ENCODE measurements around the gene OR2V1. TPM values are rescaled to one million over a fixed set of nuclear protein-coding genes. Genes with fewer than 3 reads are reported as not detected.
"Not testable (repeated sequence)": the region's sequence is repeated elsewhere in the genome, so short reads cannot be mapped to it uniquely, and the experiment has no call there.

OR2V1 gene
- total RNA-seq, 4 donors from 2014 or later, result not detected

DNA sequence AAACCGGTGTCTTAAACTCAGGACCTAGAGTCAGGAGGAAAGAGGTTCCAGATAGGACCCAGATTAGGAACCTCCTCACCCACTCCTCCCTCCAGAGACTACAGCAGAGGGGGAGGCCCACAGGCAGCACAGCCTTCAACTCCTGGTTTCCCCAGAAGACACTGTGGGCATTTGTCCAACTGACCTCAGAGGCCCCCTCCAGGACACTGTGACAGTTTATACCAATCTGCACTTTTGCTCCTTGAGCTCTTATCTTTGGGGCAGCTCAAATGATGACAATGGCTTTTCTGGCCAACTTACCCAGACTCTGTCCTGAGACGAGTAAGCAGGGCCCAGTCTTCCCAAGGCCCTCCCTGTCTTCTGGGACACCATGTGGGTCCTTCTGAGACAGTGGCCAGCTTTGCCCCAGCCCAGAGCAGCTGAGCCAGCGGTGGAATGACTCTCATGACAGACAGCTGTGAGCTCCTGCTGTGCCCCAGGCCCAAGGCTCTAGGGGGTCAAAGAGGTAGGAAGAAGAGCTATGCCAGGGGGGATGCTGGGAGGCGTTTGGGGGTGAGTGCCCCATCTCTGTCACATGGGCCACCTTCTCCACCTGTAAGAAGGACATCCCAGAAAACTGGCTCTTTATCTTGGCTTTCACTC lies 30.7 kb upstream of the OR2V1 start:
- intact Hi-C loops (cut with DNase I), result no loop called here
- no peak for DNase-seq
- no peaks in the 10 kb centered on the region for H3K27me3 ChIP-seq
- no peak for TF ChIP-seq POLR2A (IDR thresholded peaks at IDR 0.05)
- H3K4me1 ChIP-seq, result no peaks in the 10 kb centered on the region
- WGBS, 2 donors, result 62 to 84% methylated on average over 2 to 4 of the region's 4 CpGs
- H3K36me3 ChIP-seq, result no peaks in the 10 kb centered on the region
- no peak overlapping the region for H3K4me3 ChIP-seq (replicated peaks in 1 of 3)
- no peaks in the 10 kb centered on the region for H3K9me3 ChIP-seq
- no peak overlapping the region for H3K27ac ChIP-seq

DNA sequence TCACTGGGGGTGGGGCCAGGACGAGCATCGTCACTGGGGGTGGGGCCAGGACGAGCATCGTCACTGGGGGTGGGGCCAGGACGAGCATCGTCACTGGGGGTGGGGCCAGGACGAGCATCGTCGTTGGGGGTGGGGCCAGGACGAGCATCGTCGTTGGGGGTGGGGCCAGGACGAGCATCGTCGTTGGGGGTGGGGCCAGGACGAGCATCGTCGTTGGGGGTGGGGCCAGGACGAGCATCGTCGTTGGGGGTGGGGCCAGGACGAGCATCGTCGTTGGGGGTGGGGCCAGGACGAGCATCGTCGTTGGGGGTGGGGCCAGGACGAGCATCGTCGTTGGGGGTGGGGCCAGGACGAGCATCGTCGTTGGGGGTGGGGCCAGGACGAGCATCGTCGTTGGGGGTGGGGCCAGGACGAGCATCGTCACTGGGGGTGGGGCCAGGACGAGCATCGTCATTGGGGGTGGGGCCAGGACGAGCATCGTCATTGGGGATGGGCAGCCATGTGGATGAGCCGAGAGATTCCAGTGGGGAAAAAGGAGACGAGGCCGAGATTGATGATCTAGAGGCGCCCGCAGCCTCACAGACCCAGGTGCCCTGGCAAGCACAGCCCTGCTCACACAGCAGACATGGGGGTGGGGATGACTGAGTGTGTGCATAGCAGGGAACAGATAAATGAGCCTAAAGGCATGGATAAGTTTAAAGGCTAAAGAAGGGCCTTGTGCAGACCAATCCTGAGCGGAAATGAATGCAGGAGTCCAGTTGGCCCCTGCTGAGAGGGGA lies 30.0 kb upstream of the OR2V1 start:
- intact Hi-C loops (cut with DNase I); H3K27ac ChIP-seq; H3K4me3 ChIP-seq (replicated peaks in 1 of 3); H3K4me1 ChIP-seq; H3K36me3 ChIP-seq; H3K27me3 ChIP-seq; DNase-seq; H3K9me3 ChIP-seq: not testable (repeated sequence)
- 27 to 30% methylated on average over 15 of the region's 48 CpGs for WGBS, 2 donors

DNA sequence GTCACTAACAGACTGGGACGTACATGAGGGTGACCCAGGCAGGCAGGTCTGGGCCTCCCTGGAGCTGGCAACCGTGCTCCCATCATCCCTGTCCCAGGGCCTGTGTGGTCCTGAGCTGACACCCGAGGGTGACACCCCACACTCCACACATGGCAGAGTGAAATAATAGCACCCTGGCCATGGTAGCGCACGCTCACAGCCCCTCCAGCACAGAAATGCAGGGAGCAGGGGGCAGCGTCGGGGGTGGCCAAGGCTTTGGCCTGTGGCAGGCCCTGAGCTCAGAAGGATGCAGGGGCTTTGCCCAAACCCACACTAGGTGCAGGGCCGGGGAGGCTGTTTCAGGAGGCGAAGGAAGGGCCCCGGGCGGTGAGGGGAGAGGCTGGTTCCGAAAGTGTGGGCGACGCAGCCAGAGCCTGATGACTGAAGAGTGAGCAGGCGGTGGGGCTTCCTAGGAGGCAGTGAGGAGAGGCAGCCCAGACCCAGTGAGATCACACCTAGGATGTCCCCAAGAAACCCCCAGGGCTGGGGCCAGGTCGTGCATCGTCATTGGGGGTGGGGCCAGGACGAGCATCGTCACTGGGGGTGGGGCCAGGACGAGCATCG lies 29.3 kb upstream of the OR2V1 start:
- Histone ChIP-seq H3K36me3 (no peaks in the 10 kb centered on the region), H3K9me3 (no peaks in the 10 kb centered on the region), H3K4me3 (replicated peaks in 1 of 3) (no peak overlapping the region), H3K4me1 (no peaks in the 10 kb centered on the region), H3K27me3 (no peaks in the 10 kb centered on the region), H3K27ac (peak overlapping the region in 1 of 3 donors; percentile 45)
- intact Hi-C loops (cut with DNase I), result no loop called here
- 69 to 82% methylated on average over 13 to 14 of the region's 21 CpGs for WGBS, 2 donors
- TF ChIP-seq, protein P1, sequence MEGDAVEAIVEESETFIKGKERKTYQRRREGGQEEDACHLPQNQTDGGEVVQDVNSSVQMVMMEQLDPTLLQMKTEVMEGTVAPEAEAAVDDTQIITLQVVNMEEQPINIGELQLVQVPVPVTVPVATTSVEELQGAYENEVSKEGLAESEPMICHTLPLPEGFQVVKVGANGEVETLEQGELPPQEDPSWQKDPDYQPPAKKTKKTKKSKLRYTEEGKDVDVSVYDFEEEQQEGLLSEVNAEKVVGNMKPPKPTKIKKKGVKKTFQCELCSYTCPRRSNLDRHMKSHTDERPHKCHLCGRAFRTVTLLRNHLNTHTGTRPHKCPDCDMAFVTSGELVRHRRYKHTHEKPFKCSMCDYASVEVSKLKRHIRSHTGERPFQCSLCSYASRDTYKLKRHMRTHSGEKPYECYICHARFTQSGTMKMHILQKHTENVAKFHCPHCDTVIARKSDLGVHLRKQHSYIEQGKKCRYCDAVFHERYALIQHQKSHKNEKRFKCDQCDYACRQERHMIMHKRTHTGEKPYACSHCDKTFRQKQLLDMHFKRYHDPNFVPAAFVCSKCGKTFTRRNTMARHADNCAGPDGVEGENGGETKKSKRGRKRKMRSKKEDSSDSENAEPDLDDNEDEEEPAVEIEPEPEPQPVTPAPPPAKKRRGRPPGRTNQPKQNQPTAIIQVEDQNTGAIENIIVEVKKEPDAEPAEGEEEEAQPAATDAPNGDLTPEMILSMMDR (IDR thresholded peaks at IDR 0.05), result no peak
- TF ChIP-seq POLR2A (IDR thresholded peaks at IDR 0.05), result no peak
- DNase-seq, result no peak

DNA sequence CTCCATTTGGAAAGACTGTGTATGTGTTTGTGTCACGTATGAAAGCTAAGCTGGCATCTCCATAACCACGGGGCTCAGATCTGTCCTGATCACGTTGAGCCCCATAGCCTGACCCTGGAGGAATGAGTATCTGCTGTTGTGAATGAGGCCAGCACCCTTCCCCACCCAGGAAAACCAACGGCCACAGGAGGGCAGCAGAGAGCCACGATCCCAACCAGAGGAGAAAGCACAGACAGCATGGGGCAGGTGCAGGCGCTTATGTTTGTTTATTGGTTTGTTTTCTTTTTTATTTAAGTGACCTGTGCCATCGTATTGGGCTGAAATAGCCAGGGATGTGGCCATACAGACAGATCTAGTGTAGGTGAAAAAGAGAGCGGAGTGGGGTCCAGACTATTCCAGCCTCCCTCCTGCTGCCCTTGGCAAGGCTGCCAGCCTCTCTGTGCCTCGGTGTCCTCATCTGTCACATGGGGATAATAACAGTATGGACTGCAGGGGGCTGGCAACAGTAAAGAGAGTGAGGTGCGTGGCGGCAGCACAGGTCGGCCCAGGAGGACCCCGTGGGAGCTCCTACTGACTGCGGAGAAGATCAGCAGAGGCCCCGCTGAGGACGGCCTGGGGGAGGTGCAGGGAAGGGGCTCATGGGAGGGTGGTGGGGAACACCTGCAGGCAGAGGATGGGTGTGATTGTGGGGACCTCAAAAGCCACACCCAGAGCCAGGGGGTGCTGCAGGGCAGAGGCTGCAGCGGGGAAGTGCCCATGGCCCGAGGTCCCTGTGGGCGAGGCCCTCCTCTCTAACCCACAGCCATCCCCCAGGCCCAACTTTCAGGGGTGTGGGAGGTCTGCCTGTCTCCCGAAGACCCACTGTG lies 28.6 kb upstream of the OR2V1 start:
- intact Hi-C loops (cut with DNase I), result loop anchor here (5.0 kb wide), 1 partner anchor 292 kb away; no protein-coding TSS in a partner anchor
- no peaks in the 10 kb centered on the region for H3K27me3 ChIP-seq
- H3K4me3 ChIP-seq (replicated peaks in 1 of 3), result no peak overlapping the region
- H3K4me1 ChIP-seq, result no peaks in the 10 kb centered on the region
- no peaks in the 10 kb centered on the region for H3K9me3 ChIP-seq
- peak; percentile 81 to 87 for DNase-seq
- no peaks in the 10 kb centered on the region for H3K36me3 ChIP-seq
- H3K27ac ChIP-seq, result no peak overlapping the region
- 43 to 56% methylated on average over 16 to 20 of the region's 20 CpGs for WGBS, 2 donors
- TF ChIP-seq POLR2A (IDR thresholded peaks at IDR 0.05), result no peak
- TF ChIP-seq, protein P1 (IDR thresholded peaks at IDR 0.05), result peak; percentile 77 to 92 (median 83)

DNA sequence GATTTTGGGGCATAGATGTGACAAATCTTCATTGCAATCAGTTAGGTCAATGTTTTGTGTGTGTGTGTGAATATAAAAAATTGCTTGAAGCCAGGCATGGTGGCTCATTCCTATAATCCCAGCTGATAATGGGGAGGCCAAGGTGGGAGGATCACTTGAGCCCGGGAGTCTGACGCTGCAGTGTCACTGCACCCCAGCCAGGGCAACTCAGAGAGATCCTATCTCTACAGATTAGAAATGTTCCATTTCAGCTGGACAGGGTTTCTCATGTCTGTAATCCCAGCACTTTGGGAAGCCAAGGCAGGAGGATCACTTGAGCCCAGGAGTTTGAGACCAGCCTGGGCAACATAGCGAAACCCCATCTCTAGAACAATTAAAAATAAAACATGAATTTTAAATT lies 27.9 kb upstream of the OR2V1 start:
- Histone ChIP-seq H3K4me3 (replicated peaks in 1 of 3) (no peak overlapping the region), H3K27ac (no peak overlapping the region), H3K27me3 (no peaks in the 10 kb centered on the region), H3K4me1 (no peaks in the 10 kb centered on the region), H3K36me3 (no peaks in the 10 kb centered on the region), H3K9me3 (no peaks in the 10 kb centered on the region)
- intact Hi-C loops (cut with DNase I), result loop anchor here (5.0 kb wide), 1 partner anchor 292 kb away; no protein-coding TSS in a partner anchor
- no peak for DNase-seq
- TF ChIP-seq, protein P1 (IDR thresholded peaks at IDR 0.05), result no peak
- no peak for TF ChIP-seq POLR2A (IDR thresholded peaks at IDR 0.05)
- WGBS, 2 donors, result 95 to 96% methylated on average over 3 of the region's 3 CpGs
